ENCODE measurements around the gene RARRES2. TPM values are rescaled to one million over a fixed set of nuclear protein-coding genes. Genes with fewer than 3 reads are reported as not detected.
A peak's percentile ranks its signal among the peaks of the same experiment; 100 is the strongest.

Gene RARRES2
- total RNA-seq, 3 donors from 2014 or later (not counting 1 experiment from before 2014, with no cell fraction given) = not detected

GRCh38 chr7:150368884-150369747 lies 27.7 kb upstream of the RARRES2 start:
- H3K9me3 ChIP-seq (ENCODE audit: control insufficient read depth, insufficient read depth, low read length) = no peaks in the 10 kb centered on the region
- Mint-ChIP-seq H3K4me3 (peak overlapping the region; percentile 96), H3K27me3 (ENCODE audit: low read depth in 2 of 2) (no peaks in the 10 kb centered on the region), H3K36me3 (no peaks in the 10 kb centered on the region), H3K4me1 (peaks cover 13 to 41% of the 10 kb centered on the region in 2 donors), H3K27ac (peak overlapping the region; percentile 74 to 85), H3K9me3 (no peaks in the 10 kb centered on the region)
- under 1% methylated on average over 57 of the region's 58 CpGs for WGBS (ENCODE audit: insufficient coverage)
- ATAC-seq (peak; percentile 56 to 62 (median 58)), DNase-seq (peak; percentile 30 to 84)
- peaks cover 44% of the 10 kb centered on the region for H3K4me1 ChIP-seq (ENCODE audit: control insufficient read depth, insufficient read depth, low read length)
- peaks cover 20% of the 10 kb centered on the region for H3K36me3 ChIP-seq (ENCODE audit: control insufficient read depth, insufficient read depth, low read length)
- intact Hi-C loops (cut with micrococcal nuclease) = loop anchor here (1.0 to 2.0 kb wide), 2 partner anchors 10 to 36 kb away; partner anchors contain the start of gene ZNF775
- H3K27me3 ChIP-seq (ENCODE audit: control insufficient read depth, insufficient read depth, low read length) = no peaks in the 10 kb centered on the region
- TF ChIP-seq CTCF (IDR thresholded peaks at IDR 0.05) = no peak
- peak overlapping the region; percentile 99 for H3K4me3 ChIP-seq (ENCODE audit: low read length)
- H3K27ac ChIP-seq (ENCODE audit: low read length) = peak overlapping the region; percentile 87

GRCh38 chr7:150368096-150368883 lies 26.9 kb upstream of the RARRES2 start, which contains the start of gene REPIN1:
Gene REPIN1 (plus strand): TSS chr7:150368822. CDS start chr7:150369712, 890 bp downstream.
- peak; percentile 77 to 85 for DNase-seq
- peaks cover 47% of the 10 kb centered on the region for H3K4me1 ChIP-seq (ENCODE audit: control insufficient read depth, insufficient read depth, low read length)
- no peaks in the 10 kb centered on the region for H3K27me3 ChIP-seq (ENCODE audit: control insufficient read depth, insufficient read depth, low read length)
- TF ChIP-seq CTCF (IDR thresholded peaks at IDR 0.05) = no peak
- H3K27ac Mint-ChIP-seq = peak within 1 kb of the TSS; percentile 80 to 85
- H3K4me3 Mint-ChIP-seq = peak within 1 kb of the TSS; percentile 96
- ATAC-seq = peak; percentile 72 to 81 (median 76)
- H3K4me1 Mint-ChIP-seq = peaks cover 13 to 35% of the 10 kb centered on the region in 2 donors
- H3K36me3 ChIP-seq (ENCODE audit: control insufficient read depth, insufficient read depth, low read length) = peaks cover 15% of the 10 kb centered on the region
- H3K9me3 Mint-ChIP-seq = no peaks in the 10 kb centered on the region
- intact Hi-C loops (cut with micrococcal nuclease) = loop anchor here (2.0 kb wide), 1 partner anchor 37 kb away; a partner anchor contains a TSS
- H3K36me3 Mint-ChIP-seq = no peaks in the 10 kb centered on the region
- H3K4me3 ChIP-seq (ENCODE audit: low read length) = peak within 1 kb of the TSS; percentile 99
- WGBS (ENCODE audit: insufficient coverage) = under 1% methylated on average over 85 of the region's 85 CpGs
- peak within 1 kb of the TSS; percentile 87 for H3K27ac ChIP-seq (ENCODE audit: low read length)
- no peaks in the 10 kb centered on the region for H3K27me3 Mint-ChIP-seq (ENCODE audit: low read depth in 2 of 2)
- no peaks in the 10 kb centered on the region for H3K9me3 ChIP-seq (ENCODE audit: control insufficient read depth, insufficient read depth, low read length)

GRCh38 chr7:150367677-150368095 lies 26.3 kb upstream of the RARRES2 start:
- Mint-ChIP-seq H3K4me3 (peak overlapping the region; percentile 88), H3K9me3 (no peaks in the 10 kb centered on the region), H3K27me3 (ENCODE audit: low read depth in 2 of 2) (no peaks in the 10 kb centered on the region), H3K4me1 (peaks cover 13 to 29% of the 10 kb centered on the region in 2 donors), H3K27ac (peak overlapping the region; percentile 80 to 85), H3K36me3 (no peaks in the 10 kb centered on the region)
- Histone ChIP-seq H3K27me3 (ENCODE audit: control insufficient read depth, insufficient read depth, low read length) (no peaks in the 10 kb centered on the region), H3K4me1 (ENCODE audit: control insufficient read depth, insufficient read depth, low read length) (peaks cover 43% of the 10 kb centered on the region), H3K4me3 (ENCODE audit: low read length) (peak overlapping the region; percentile 27), H3K36me3 (ENCODE audit: control insufficient read depth, insufficient read depth, low read length) (peaks cover 9% of the 10 kb centered on the region), H3K9me3 (ENCODE audit: control insufficient read depth, insufficient read depth, low read length) (no peaks in the 10 kb centered on the region), H3K27ac (ENCODE audit: low read length) (peak overlapping the region; percentile 87)
- TF ChIP-seq CTCF (IDR thresholded peaks at IDR 0.05) = no peak
- ATAC-seq (no peak), DNase-seq (no peak)
- intact Hi-C loops (cut with micrococcal nuclease) = loop anchor here (2.0 kb wide), 1 partner anchor 37 kb away; a partner anchor contains a TSS
- 20% methylated on average over 4 of the region's 8 CpGs for WGBS (ENCODE audit: insufficient coverage)

All from natural killer cell (primary cell).